Central memory CD8-positive, alpha-beta T cell (primary cell): ENCODE data around the gene STX10.
A peak's percentile ranks its signal among the peaks of the same experiment; 100 is the strongest.

Experiments used
- ATAC-seq: fragments of 150-1000 bp; cut with Tn5 transposase; replicated peaks from 2 replicates; pipeline ENCODE4 v1.10.0; 2022; ENCODE audit warnings: mild to moderate bottlenecking, moderate FRiP score, moderate number of reproducible peaks; ENCODE audit not compliant: poor library complexity, severe bottlenecking; ENCODE audit errors: extremely low read depth
- DNase-seq, 2 donors: peaks; one replicate each; pipeline ENCODE4 v3.0.0; 2021; ENCODE audit warnings: low spot score in 2 of 2
- H3K27ac Mint-ChIP-seq: one replicate; pipeline ENCODE4 v1.8.0; 2022; ENCODE audit warnings: low read depth, mild to moderate bottlenecking, moderate library complexity, mixed read lengths
- H3K27me3 Mint-ChIP-seq: one replicate; pipeline ENCODE4 v1.8.0; 2022; ENCODE audit warnings: mixed read lengths
- H3K36me3 Mint-ChIP-seq: one replicate; pipeline ENCODE4 v1.8.0; 2022; ENCODE audit warnings: mild to moderate bottlenecking, moderate library complexity, mixed read lengths; ENCODE audit not compliant: insufficient read depth
- H3K4me1 Mint-ChIP-seq: one replicate; pipeline ENCODE4 v1.8.0; 2022; ENCODE audit warnings: mixed read lengths
- H3K4me3 Mint-ChIP-seq: one replicate; pipeline ENCODE4 v1.8.0; 2022; ENCODE audit warnings: mild to moderate bottlenecking, moderate library complexity, mixed read lengths
- H3K9me3 Mint-ChIP-seq: one replicate; pipeline ENCODE4 v1.8.0; 2022; ENCODE audit warnings: mixed read lengths

The STX10 gene

GRCh38 chr19:13129384-13129783, 20.8 kb downstream of the STX10 start:
- Mint-ChIP-seq H3K9me3 (no peaks in the 10 kb centered on the region), H3K27me3 (no peaks in the 10 kb centered on the region), H3K27ac (no peak overlapping the region), H3K4me3 (no peak overlapping the region), H3K4me1 (peaks cover 42% of the 10 kb centered on the region), H3K36me3 (peaks cover 2% of the 10 kb centered on the region)
- ATAC-seq (no peak), DNase-seq (no peak)

- no peak for ATAC-seq
- Mint-ChIP-seq H3K4me3 (no peak overlapping the region), H3K9me3 (no peaks in the 10 kb centered on the region), H3K36me3 (peaks cover 1% of the 10 kb centered on the region), H3K27me3 (no peaks in the 10 kb centered on the region), H3K4me1 (peaks cover 46% of the 10 kb centered on the region), H3K27ac (no peak overlapping the region)
- DNase-seq: no peak
Observed at GRCh38 chr19:13128583-13128982, 21.6 kb downstream of the STX10 start.

- H3K4me3 Mint-ChIP-seq: no peak overlapping the region
- DNase-seq (no peak), ATAC-seq (no peak)
- no peak overlapping the region for H3K27ac Mint-ChIP-seq
- peaks cover 1% of the 10 kb centered on the region for H3K36me3 Mint-ChIP-seq
- no peaks in the 10 kb centered on the region for H3K9me3 Mint-ChIP-seq
- no peaks in the 10 kb centered on the region for H3K27me3 Mint-ChIP-seq
- H3K4me1 Mint-ChIP-seq: peaks cover 46% of the 10 kb centered on the region
Observed at GRCh38 chr19:13127811-13128575, 22.2 kb downstream of the STX10 start.

- no peak for ATAC-seq
- peaks cover 1% of the 10 kb centered on the region for H3K36me3 Mint-ChIP-seq
- H3K4me3 Mint-ChIP-seq: no peak overlapping the region
- DNase-seq: no peak
- peaks cover 47% of the 10 kb centered on the region for H3K4me1 Mint-ChIP-seq
- no peaks in the 10 kb centered on the region for H3K9me3 Mint-ChIP-seq
- no peak overlapping the region for H3K27ac Mint-ChIP-seq
- H3K27me3 Mint-ChIP-seq: no peaks in the 10 kb centered on the region
Observed at GRCh38 chr19:13127051-13127450, 23.1 kb downstream of the STX10 start.

GRCh38 chr19:13122980-13123957, 26.9 kb downstream of the STX10 start:
- Mint-ChIP-seq H3K36me3 (peaks cover 3% of the 10 kb centered on the region), H3K27me3 (no peaks in the 10 kb centered on the region), H3K27ac (peak overlapping the region; percentile 93), H3K4me3 (no peak overlapping the region), H3K4me1 (peaks cover 58% of the 10 kb centered on the region), H3K9me3 (no peaks in the 10 kb centered on the region)
- ATAC-seq (no peak), DNase-seq (no peak)

GRCh38 chr19:13122275-13122878, 27.8 kb downstream of the STX10 start:
- peak overlapping the region; percentile 58 for H3K4me3 Mint-ChIP-seq
- no peaks in the 10 kb centered on the region for H3K27me3 Mint-ChIP-seq
- H3K36me3 Mint-ChIP-seq: peaks cover 5% of the 10 kb centered on the region
- DNase-seq: no peak
- H3K4me1 Mint-ChIP-seq: peaks cover 56% of the 10 kb centered on the region
- H3K9me3 Mint-ChIP-seq: no peaks in the 10 kb centered on the region
- ATAC-seq: peak; percentile 33
- H3K27ac Mint-ChIP-seq: peak overlapping the region; percentile 93

- H3K4me1 Mint-ChIP-seq: peaks cover 62% of the 10 kb centered on the region
- H3K4me3 Mint-ChIP-seq: peak overlapping the region; percentile 58
- H3K27me3 Mint-ChIP-seq: no peaks in the 10 kb centered on the region
- ATAC-seq: peak; percentile 22
- H3K9me3 Mint-ChIP-seq: no peaks in the 10 kb centered on the region
- peak overlapping the region; percentile 93 for H3K27ac Mint-ChIP-seq
- DNase-seq: no peak
- peaks cover 5% of the 10 kb centered on the region for H3K36me3 Mint-ChIP-seq
Observed at GRCh38 chr19:13121551-13122274, 28.5 kb downstream of the STX10 start.

- H3K9me3 Mint-ChIP-seq: no peaks in the 10 kb centered on the region
- H3K36me3 Mint-ChIP-seq: peaks cover 12% of the 10 kb centered on the region
- H3K4me3 Mint-ChIP-seq: peak overlapping the region; percentile 51
- no peak for DNase-seq
- ATAC-seq: no peak
- H3K4me1 Mint-ChIP-seq: peaks cover 67% of the 10 kb centered on the region
- H3K27me3 Mint-ChIP-seq: no peaks in the 10 kb centered on the region
- H3K27ac Mint-ChIP-seq: peak overlapping the region; percentile 93
Observed at GRCh38 chr19:13120817-13121216, 29.4 kb downstream of the STX10 start.

GRCh38 chr19:13120031-13120430, 30.1 kb downstream of the STX10 start:
- Mint-ChIP-seq H3K9me3 (no peaks in the 10 kb centered on the region), H3K4me1 (peaks cover 72% of the 10 kb centered on the region), H3K36me3 (peaks cover 15% of the 10 kb centered on the region), H3K27ac (peak overlapping the region; percentile 93), H3K27me3 (no peaks in the 10 kb centered on the region), H3K4me3 (peak overlapping the region; percentile 91)
- ATAC-seq (no peak), DNase-seq (no peak)

- Mint-ChIP-seq H3K4me1 (peaks cover 72% of the 10 kb centered on the region), H3K27me3 (no peaks in the 10 kb centered on the region), H3K27ac (peak overlapping the region; percentile 44), H3K4me3 (peak overlapping the region; percentile 91), H3K36me3 (peaks cover 15% of the 10 kb centered on the region), H3K9me3 (no peaks in the 10 kb centered on the region)
- DNase-seq (no peak), ATAC-seq (no peak)
Observed at GRCh38 chr19:13119627-13120026, 30.5 kb downstream of the STX10 start.

GRCh38 chr19:13118424-13119193, 31.6 kb downstream of the STX10 start:
- Mint-ChIP-seq H3K4me3 (peak overlapping the region; percentile 91), H3K4me1 (peaks cover 68% of the 10 kb centered on the region), H3K9me3 (no peaks in the 10 kb centered on the region), H3K36me3 (peaks cover 17% of the 10 kb centered on the region), H3K27me3 (no peaks in the 10 kb centered on the region), H3K27ac (peak overlapping the region; percentile 44)
- ATAC-seq (no peak), DNase-seq (no peak)
